NCI-H1694 treated with DMSO at 0.1 percent for 48 hours (cell line): ENCODE measurements around the gene AATK.

Source experiments
- DNase-seq: peaks from one replicate; lab custom pipeline; 2025; lab: John Stamatoyannopoulos, UW

AATK gene

GRCh38 chr17:81180836-81181810, 15.1 kb upstream of the AATK start:
- DNase-seq = no peak

GRCh38 chr17:81179861-81180260, 13.8 kb upstream of the AATK start:
- no peak for DNase-seq

- no peak for DNase-seq
Observed at GRCh38 chr17:81179220-81179619, 13.2 kb upstream of the AATK start.

- no peak for DNase-seq
Observed at GRCh38 chr17:81178136-81179091, 12.4 kb upstream of the AATK start.

- no peak for DNase-seq
Observed at GRCh38 chr17:81176666-81177065, 10.6 kb upstream of the AATK start.

GRCh38 chr17:81173762-81174155, 7.7 kb upstream of the AATK start:
- DNase-seq = no peak

- no peak for DNase-seq
Observed at GRCh38 chr17:81173052-81173761, 7.2 kb upstream of the AATK start.

- no peak for DNase-seq
Observed at GRCh38 chr17:81171941-81172340, 5.9 kb upstream of the AATK start.

GRCh38 chr17:81170727-81171494, 4.9 kb upstream of the AATK start:
- DNase-seq = no peak

- DNase-seq = no peak
Observed at GRCh38 chr17:81169870-81170309, 3.9 kb upstream of the AATK start.

- no peak for DNase-seq
Observed at GRCh38 chr17:81167638-81168037, 1.6 kb upstream of the AATK start.

- no peak for DNase-seq
Observed at GRCh38 chr17:81167194-81167524, 1.1 kb upstream of the AATK start.

- no peak for DNase-seq
Observed at GRCh38 chr17:81165246-81166032, 582 bp downstream of the AATK start, which contains the start of gene PVALEF. Gene PVALEF, plus strand, starts transcription at chr17:81165507. Its CDS starts 15,720 bp downstream, at chr17:81181227.

GRCh38 chr17:81164371-81165245, 1.4 kb downstream of the AATK start:
- peak; percentile 69 for DNase-seq

- DNase-seq = no peak
Observed at GRCh38 chr17:81163703-81164370, 2.2 kb downstream of the AATK start.

- no peak for DNase-seq
Observed at GRCh38 chr17:81163051-81163695, 2.8 kb downstream of the AATK start.

- DNase-seq = no peak
Observed at GRCh38 chr17:81162491-81162890, 3.5 kb downstream of the AATK start.

GRCh38 chr17:81161972-81162371, 4.0 kb downstream of the AATK start:
- DNase-seq = no peak
